PC-3 (cell line): ENCODE results near the gene TM9SF1. TPM values are rescaled to one million over a fixed set of nuclear protein-coding genes. Genes with fewer than 3 reads are reported as not detected.

Source experiments
- ATAC-seq: fragments of 200-7000 bp; cut with Tn5 transposase; 2 replicates; pipeline ENCODE4 v1.9.1; 2020; ENCODE audit warnings: mild to moderate bottlenecking, moderate library complexity
- BruUV-seq: library from RNA; stranded (reverse); fragments of 400-500 nt; replicated peaks from 2 replicates; lab custom pipeline; 2021; lab: Mats Ljungman, UMichigan
- CTCF ChIA-PET: fragments of 300-600 bp; sonication (Branson Sonifier 250); formaldehyde crosslinking; loops from one replicate; lab custom pipeline; 2022; ENCODE audit warnings: antibody characterized with exemption; lab: Charles Lee
- POLR2A ChIA-PET: fragments of 300-600 bp; sonication (Branson Sonifier 250); formaldehyde crosslinking; loops from one replicate; lab custom pipeline; 2022; ENCODE audit warnings: antibody characterized with exemption; ENCODE audit not compliant: unreplicated experiment; lab: Charles Lee
- DNase-seq: peaks from one replicate; pipeline ENCODE4 v3.0.0-alpha.2; 2015
- H2AFZ ChIP-seq: fragments of 300-600 bp; sonication (generic); 2 replicates; pipeline ENCODE4 v1.6.0; 2016; ENCODE audit warnings: antibody characterized with exemption, low read length
- H3F3A ChIP-seq: fragments of 300-600 bp; sonication (generic); one replicate; pipeline ENCODE4 v1.6.0; 2017; ENCODE audit warnings: antibody characterized with exemption, low read length, control low read depth, mild to moderate bottlenecking; ENCODE audit not compliant: unreplicated experiment
- H3K27ac ChIP-seq: fragments of 300-600 bp; sonication (generic); 2 replicates; pipeline ENCODE4 v1.5.1; 2016; ENCODE audit warnings: mild to moderate bottlenecking, low read length
- H3K27me3 ChIP-seq: fragments of 300-600 bp; sonication (generic); 2 replicates; pipeline ENCODE4 v1.6.1; 2016; ENCODE audit warnings: low read length, mixed read lengths
- H3K36me3 ChIP-seq: fragments of 300-600 bp; sonication (generic); 2 replicates; pipeline ENCODE4 v1.6.1; 2016; ENCODE audit warnings: low read depth, mixed run types, low read length, mixed read lengths
- H3K4me1 ChIP-seq: fragments of 300-600 bp; sonication (generic); 2 replicates; pipeline ENCODE4 v1.5.1; 2016; ENCODE audit warnings: low read length; ENCODE audit not compliant: insufficient read depth
- H3K4me2 ChIP-seq: fragments of 300-600 bp; sonication (generic); 2 replicates; pipeline ENCODE4 v1.6.0; 2016; ENCODE audit warnings: low read length
- H3K4me3 ChIP-seq: fragments of 300-600 bp; sonication (generic); 2 replicates; pipeline ENCODE4 v1.5.1; 2016; ENCODE audit warnings: mild to moderate bottlenecking, low read length, mixed read lengths
- H3K79me2 ChIP-seq: fragments of 300-600 bp; sonication (generic); 2 replicates; pipeline ENCODE4 v1.6.1; 2017; ENCODE audit warnings: low read length, mixed read lengths
- H3K9ac ChIP-seq: fragments of 300-600 bp; sonication (generic); 2 replicates; pipeline ENCODE4 v1.6.0; 2016; ENCODE audit warnings: mild to moderate bottlenecking, low read length
- H3K9me2 ChIP-seq: fragments of 300-600 bp; sonication (generic); replicated peaks from 2 replicates; pipeline ENCODE4 v1.6.1; 2016; ENCODE audit warnings: mixed run types, low read length, mixed read lengths
- H3K9me3 ChIP-seq: fragments of 300-600 bp; sonication (generic); 2 replicates; pipeline ENCODE4 v1.6.1; 2016; ENCODE audit warnings: low read length, mixed read lengths
- H4K20me1 ChIP-seq: fragments of 300-600 bp; sonication (generic); 2 replicates; pipeline ENCODE4 v1.6.1; 2016; ENCODE audit warnings: low read length, mixed read lengths
- CTCF ChIP-seq: fragments of 300-600 bp; sonication (generic); conservative IDR thresholded peaks from 2 replicates; pipeline ENCODE4 v1.5.1; 2017; ENCODE audit warnings: antibody characterized with exemption, low read depth, mild to moderate bottlenecking, low read length
- EZH2 ChIP-seq: fragments of 300-600 bp; sonication (generic); IDR thresholded peaks from one replicate; pipeline ENCODE4 v1.6.1; 2017; ENCODE audit warnings: antibody characterized with exemption, mild to moderate bottlenecking, low read length; ENCODE audit not compliant: unreplicated experiment
- EZH2phosphoT487 ChIP-seq: fragments of 300-600 bp; sonication (generic); IDR thresholded peaks from 2 replicates; pipeline ENCODE4 v1.6.1; 2018; ENCODE audit warnings: mild to moderate bottlenecking, antibody characterized with exemption, low read length, borderline replicate concordance
- intact Hi-C: fragments of 100-400 bp; cut with micrococcal nuclease; formaldehyde crosslinking; loops from 2 replicates; pipeline ENCODE4 v1.9.0; 2023
- total RNA-seq: library from RNA; depleted of rRNA; stranded (reverse); fragments of >200 nt; gene quantifications from 2 replicates; pipeline ENCODE4 v1.2.3, GENCODE V29; 2014

The TM9SF1 gene
- total RNA-seq, 1 experiment from 2014 or later, result 52.1 TPM

- CTCF ChIA-PET, result no interaction called here
- peak overlapping the region; percentile 97 for H3K4me2 ChIP-seq
Measured at GRCh38 chr14:24196071-24197055, 1.1 kb upstream of the TM9SF1 start.

GRCh38 chr14:24194873-24195185 lies 412 bp downstream of the TM9SF1 start:
- H4K20me1 ChIP-seq, result no peaks in the 10 kb centered on the region
- ChIA-PET CTCF (no interaction called here), POLR2A (no interaction called here)
- H3K27ac ChIP-seq, result peak overlapping the region; percentile 89
- H3K79me2 ChIP-seq, result peaks cover 59% of the 10 kb centered on the region
- H3K9me2 ChIP-seq, result no peaks in the 10 kb centered on the region
- intact Hi-C loops, result loop anchor here (1.0 kb wide), 1 partner anchor 46 kb away; no protein-coding TSS in a partner anchor
- H3K27me3 ChIP-seq, result no peaks in the 10 kb centered on the region
- H3K36me3 ChIP-seq, result peaks cover 8% of the 10 kb centered on the region; the same call in 1 of the 2 replicates
- peak overlapping the region; percentile 99 for H2AFZ ChIP-seq
- H3K9ac ChIP-seq, result peak overlapping the region; percentile 99
- H3K4me3 ChIP-seq, result peak overlapping the region; percentile 86
- DNase-seq (no peak), ATAC-seq (no peak)
- peaks cover 9% of the 10 kb centered on the region for H3K4me1 ChIP-seq
- H3F3A ChIP-seq, result no peaks in the 10 kb centered on the region
- H3K4me2 ChIP-seq, result peak overlapping the region; percentile 97
- BruUV-seq, result no TSS peak
- no peaks in the 10 kb centered on the region for H3K9me3 ChIP-seq
- no peak for TF ChIP-seq EZH2
- no peak for TF ChIP-seq CTCF

More at GRCh38 chr14:24196071-24197055, 1.1 kb upstream of the TM9SF1 start:
- H3F3A ChIP-seq, result no peaks in the 10 kb centered on the region
- DNase-seq (peak; percentile 11), ATAC-seq (peak; percentile 29)
- H3K27ac ChIP-seq, result peak overlapping the region; percentile 89
- intact Hi-C loops, result loop anchor here (2.0 kb wide), 1 partner anchor 16 kb away; the partner anchor contains the start of gene CHMP4A
- no peaks in the 10 kb centered on the region for H3K9me3 ChIP-seq
- H4K20me1 ChIP-seq, result no peaks in the 10 kb centered on the region
- peaks cover 57% of the 10 kb centered on the region for H3K79me2 ChIP-seq
- BruUV-seq, result TSS peak; percentile 77
- POLR2A ChIA-PET, result interaction anchor here (0.5 to 0.7 kb wide), 2 partner anchors 60 to 81 kb away, joined by 3 to 4 read pairs; partner anchors contain the start of gene PSME1
- TF ChIP-seq EZH2 (no peak), EZH2phosphoT487 (no peak)
- peaks cover 9% of the 10 kb centered on the region for H3K4me1 ChIP-seq
- H3K4me3 ChIP-seq, result peak overlapping the region; percentile 86
- peaks cover 9% of the 10 kb centered on the region for H3K36me3 ChIP-seq
- H2AFZ ChIP-seq, result peak overlapping the region; percentile 99
- H3K27me3 ChIP-seq, result no peaks in the 10 kb centered on the region
- H3K9ac ChIP-seq, result peak overlapping the region; percentile 99
- H3K9me2 ChIP-seq, result no peaks in the 10 kb centered on the region

GRCh38 chr14:24194186-24194872 lies 912 bp downstream of the TM9SF1 start:
- Histone ChIP-seq H3K9me3 (no peaks in the 10 kb centered on the region), H3F3A (no peaks in the 10 kb centered on the region), H3K79me2 (peaks cover 59% of the 10 kb centered on the region), H3K27me3 (no peaks in the 10 kb centered on the region), H2AFZ (no peak overlapping the region), H3K4me1 (peaks cover 9% of the 10 kb centered on the region), H3K9me2 (no peaks in the 10 kb centered on the region), H3K9ac (peak overlapping the region; percentile 99; the same call in 1 of the 2 replicates), H3K36me3 (peaks cover 8% of the 10 kb centered on the region; the same call in 1 of the 2 replicates), H3K27ac (no peak overlapping the region), H3K4me3 (peak overlapping the region; percentile 86), H4K20me1 (no peaks in the 10 kb centered on the region), H3K4me2 (peak overlapping the region; percentile 97)
- CTCF ChIA-PET, result no interaction called here
- ATAC-seq (no peak), DNase-seq (no peak)
- intact Hi-C loops, result no loop called here
- TSS peak; percentile 38 for BruUV-seq
- POLR2A ChIA-PET, result no interaction called here
- TF ChIP-seq CTCF (no peak), EZH2phosphoT487 (no peak), EZH2 (no peak)
